MM.1S (cell line): ENCODE data around the gene RBM17.
"Not testable (repeated sequence)": the region's sequence is repeated elsewhere in the genome, so short reads cannot be mapped to it uniquely, and the experiment has no call there.

ENCODE experiments used
- DNase-seq: peaks from one replicate; pipeline ENCODE4 v3.0.0-alpha.2; 2015
- H2AFZ ChIP-seq: fragments of 300-600 bp; sonication (generic); 2 replicates; pipeline ENCODE4 v1.6.0; 2016; ENCODE audit warnings: antibody characterized with exemption, low read length
- H3F3A ChIP-seq: fragments of 300-600 bp; sonication (generic); 2 replicates; pipeline ENCODE4 v1.6.1; 2016; ENCODE audit warnings: mild to moderate bottlenecking, antibody characterized with exemption, low read length, moderate library complexity, mixed read lengths; ENCODE audit not compliant: insufficient read depth
- H3K27ac ChIP-seq: fragments of 300-600 bp; sonication (generic); 2 replicates; pipeline ENCODE4 v1.5.1; 2016; ENCODE audit warnings: mild to moderate bottlenecking, low read length
- H3K27me3 ChIP-seq: fragments of 300-600 bp; sonication (generic); replicated peaks from 2 replicates; pipeline ENCODE4 v1.6.0; 2016; ENCODE audit warnings: low read length; ENCODE audit not compliant: insufficient read depth
- H3K36me3 ChIP-seq: fragments of 300-600 bp; sonication (generic); replicated peaks from 2 replicates; pipeline ENCODE4 v1.6.1; 2016; ENCODE audit warnings: mild to moderate bottlenecking, low read length, mixed read lengths; ENCODE audit not compliant: insufficient read depth
- H3K4me1 ChIP-seq: fragments of 300-600 bp; sonication (generic); 2 replicates; pipeline ENCODE4 v1.6.1; 2016; ENCODE audit warnings: low read length, mixed read lengths
- H3K4me2 ChIP-seq: fragments of 300-600 bp; sonication (generic); 2 replicates; pipeline ENCODE4 v1.6.0; 2016; ENCODE audit warnings: low read depth, low read length
- H3K4me3 ChIP-seq: fragments of 300-600 bp; sonication (generic); 2 replicates; pipeline ENCODE4 v1.5.1; 2016; ENCODE audit warnings: low read length, mixed read lengths
- H3K79me2 ChIP-seq: fragments of 300-600 bp; sonication (generic); 2 replicates; pipeline ENCODE4 v1.6.1; 2016; ENCODE audit warnings: mixed run types, low read length, mixed read lengths
- H3K9ac ChIP-seq: fragments of 300-600 bp; sonication (generic); 2 replicates; pipeline ENCODE4 v1.6.1; 2016; ENCODE audit warnings: low read length, mixed read lengths
- H3K9me2 ChIP-seq: fragments of 300-600 bp; sonication (generic); replicated peaks from 2 replicates; pipeline ENCODE4 v1.6.1; 2016; ENCODE audit warnings: mild to moderate bottlenecking, low read length, mixed read lengths; ENCODE audit not compliant: insufficient read depth
- H3K9me3 ChIP-seq: fragments of 300-600 bp; sonication (generic); replicated peaks from 2 replicates; pipeline ENCODE4 v1.6.1; 2016; ENCODE audit warnings: mild to moderate bottlenecking, low read length, mixed read lengths; ENCODE audit not compliant: insufficient read depth
- H4K20me1 ChIP-seq: fragments of 300-600 bp; sonication (generic); 2 replicates; pipeline ENCODE4 v1.6.1; 2016; ENCODE audit warnings: mild to moderate bottlenecking, low read length, moderate library complexity, mixed read lengths; ENCODE audit not compliant: insufficient read depth
- EZH2 ChIP-seq: fragments of 300-600 bp; sonication (generic); optimal IDR thresholded peaks from 2 replicates; pipeline ENCODE3; 2017; ENCODE audit warnings: low read depth, mild to moderate bottlenecking, antibody characterized with exemption, low read length, mixed read lengths
- EZH2phosphoT487 ChIP-seq: fragments of 300-600 bp; sonication (generic); IDR thresholded peaks from 2 replicates; pipeline ENCODE4 v1.6.1; 2018; ENCODE audit warnings: antibody characterized with exemption, low read length
- TF ChIP-seq, protein P1 (sequence below): fragments of 300-600 bp; sonication (generic); IDR thresholded peaks from 2 replicates; pipeline ENCODE4 v1.5.1; 2016; ENCODE audit warnings: antibody characterized with exemption, low read length, mixed read lengths

RBM17 gene

DNA sequence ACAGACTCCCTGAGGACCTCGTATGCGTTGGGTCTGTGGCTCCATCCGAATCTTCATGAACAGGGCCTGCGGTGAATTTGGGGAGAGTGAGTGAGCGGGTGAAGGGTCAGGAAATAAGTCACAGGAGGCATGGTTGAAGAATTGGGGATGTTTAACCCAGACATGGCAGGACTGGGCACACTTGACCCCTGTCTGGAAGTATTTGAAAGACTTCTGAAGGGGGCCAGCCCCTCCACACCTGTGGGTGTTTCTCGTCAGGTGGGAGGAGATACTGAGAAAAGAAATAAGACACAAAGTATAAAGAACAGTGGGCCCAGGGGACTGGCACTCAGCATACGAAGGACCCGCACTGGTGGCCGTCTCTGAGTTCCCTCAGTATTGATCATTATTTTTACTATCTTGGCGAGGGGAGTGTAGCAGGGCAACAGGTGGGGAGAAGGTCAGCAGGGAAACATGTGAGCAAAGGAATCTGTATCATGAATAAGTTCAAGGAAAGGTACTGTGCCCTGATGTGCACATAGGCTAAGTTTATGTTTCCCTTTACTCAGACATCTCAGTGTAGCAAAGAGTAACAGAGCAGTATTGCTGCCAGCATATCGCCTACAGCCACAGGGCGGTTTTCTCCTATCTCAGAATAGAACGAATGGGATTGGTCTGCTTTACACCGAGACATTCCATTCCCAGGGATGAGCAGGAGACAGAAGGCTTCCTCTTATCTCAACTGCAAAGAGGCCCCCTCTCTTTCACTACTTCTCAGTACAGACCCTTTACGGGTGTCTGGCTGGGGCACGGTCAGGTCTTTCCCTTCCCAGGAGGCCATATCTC, 75.6 kb downstream of the RBM17 start:
- H3F3A ChIP-seq = peaks cover 8% of the 10 kb centered on the region
- peaks cover 5% of the 10 kb centered on the region for H3K36me3 ChIP-seq
- H3K9me2 ChIP-seq = no peaks in the 10 kb centered on the region
- DNase-seq = no peak
- TF ChIP-seq EZH2phosphoT487 (no peak), EZH2 (no peak)
- TF ChIP-seq, protein P1, sequence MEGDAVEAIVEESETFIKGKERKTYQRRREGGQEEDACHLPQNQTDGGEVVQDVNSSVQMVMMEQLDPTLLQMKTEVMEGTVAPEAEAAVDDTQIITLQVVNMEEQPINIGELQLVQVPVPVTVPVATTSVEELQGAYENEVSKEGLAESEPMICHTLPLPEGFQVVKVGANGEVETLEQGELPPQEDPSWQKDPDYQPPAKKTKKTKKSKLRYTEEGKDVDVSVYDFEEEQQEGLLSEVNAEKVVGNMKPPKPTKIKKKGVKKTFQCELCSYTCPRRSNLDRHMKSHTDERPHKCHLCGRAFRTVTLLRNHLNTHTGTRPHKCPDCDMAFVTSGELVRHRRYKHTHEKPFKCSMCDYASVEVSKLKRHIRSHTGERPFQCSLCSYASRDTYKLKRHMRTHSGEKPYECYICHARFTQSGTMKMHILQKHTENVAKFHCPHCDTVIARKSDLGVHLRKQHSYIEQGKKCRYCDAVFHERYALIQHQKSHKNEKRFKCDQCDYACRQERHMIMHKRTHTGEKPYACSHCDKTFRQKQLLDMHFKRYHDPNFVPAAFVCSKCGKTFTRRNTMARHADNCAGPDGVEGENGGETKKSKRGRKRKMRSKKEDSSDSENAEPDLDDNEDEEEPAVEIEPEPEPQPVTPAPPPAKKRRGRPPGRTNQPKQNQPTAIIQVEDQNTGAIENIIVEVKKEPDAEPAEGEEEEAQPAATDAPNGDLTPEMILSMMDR = no peak
- H3K4me1 ChIP-seq = peaks cover 10% of the 10 kb centered on the region; the same call in 1 of the 2 replicates
- H3K27me3 ChIP-seq = no peaks in the 10 kb centered on the region
- peak overlapping the region; percentile 90 for H3K27ac ChIP-seq
- H3K9me3 ChIP-seq = no peaks in the 10 kb centered on the region
- peak overlapping the region; percentile 100 for H3K9ac ChIP-seq
- no peaks in the 10 kb centered on the region for H4K20me1 ChIP-seq
- peak overlapping the region; percentile 98 for H3K4me2 ChIP-seq
- peak overlapping the region; percentile 100 for H3K4me3 ChIP-seq
- H2AFZ ChIP-seq = peak overlapping the region; percentile 94
- peaks cover 58% of the 10 kb centered on the region for H3K79me2 ChIP-seq

DNA sequence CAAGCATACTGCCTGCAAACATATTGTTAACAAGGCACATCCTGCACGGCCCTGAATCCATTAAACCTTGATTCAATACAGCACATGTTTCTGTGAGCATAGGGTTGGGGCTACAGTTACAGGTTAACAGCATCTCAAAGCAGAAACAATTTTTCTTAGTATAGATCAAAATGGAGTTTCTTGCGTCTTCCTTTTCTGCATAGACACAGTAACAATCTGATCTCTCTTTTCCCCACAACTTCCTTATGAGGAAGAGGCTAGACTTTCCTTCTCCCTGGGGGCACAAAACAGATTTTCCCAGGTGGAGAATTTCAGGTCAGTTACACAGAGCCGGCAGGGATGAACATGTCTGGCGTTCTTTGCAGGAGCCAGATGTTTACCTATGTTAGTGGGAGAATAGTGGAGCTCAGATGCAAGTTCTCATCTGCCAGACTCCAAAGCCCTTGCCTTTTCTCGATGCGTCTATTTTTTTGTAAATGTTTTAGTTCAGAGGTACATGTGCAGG, 76.4 kb downstream of the RBM17 start:
- Histone ChIP-seq H3K79me2 (peaks cover 66% of the 10 kb centered on the region), H3K4me3 (no peak overlapping the region), H4K20me1 (no peaks in the 10 kb centered on the region), H3K27me3 (no peaks in the 10 kb centered on the region), H3K36me3 (peaks cover 5% of the 10 kb centered on the region), H3F3A (peaks cover 8% of the 10 kb centered on the region), H3K9ac (no peak overlapping the region), H3K4me1 (peaks cover 10% of the 10 kb centered on the region; the same call in 1 of the 2 replicates), H3K27ac (no peak overlapping the region), H3K9me2 (no peaks in the 10 kb centered on the region), H3K4me2 (no peak overlapping the region), H2AFZ (no peak overlapping the region), H3K9me3 (no peaks in the 10 kb centered on the region)
- DNase-seq = no peak
- TF ChIP-seq EZH2 = no peak
- TF ChIP-seq, protein P1 = no peak
- TF ChIP-seq EZH2phosphoT487 = no peak

DNA sequence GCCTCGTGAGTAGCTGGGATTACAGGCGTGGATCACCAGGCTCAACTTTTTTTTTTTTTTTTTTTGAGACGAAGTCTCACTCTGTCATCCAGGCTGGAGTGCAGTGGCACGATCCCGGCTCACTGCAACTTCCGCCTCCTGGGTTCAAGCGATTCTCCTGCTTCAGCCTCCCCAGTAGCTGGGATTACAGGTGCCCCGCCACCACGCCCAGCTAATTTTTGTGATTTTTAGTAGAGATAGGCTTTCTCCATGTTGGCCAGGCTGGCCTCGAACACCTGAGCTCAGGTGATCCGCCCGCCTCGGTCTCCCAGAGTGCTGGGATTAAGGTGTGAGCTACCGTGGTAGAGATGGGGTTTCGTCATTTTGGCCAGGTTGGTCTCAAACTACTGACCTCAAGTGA, 77.1 kb downstream of the RBM17 start:
- not testable (repeated sequence) for H3K4me3 ChIP-seq

More for the DNA sequence above, 77.1 kb downstream of the RBM17 start:
- not testable (repeated sequence) for H3K9me3 ChIP-seq, H3K9me2 ChIP-seq, H3K4me2 ChIP-seq, H3K27ac ChIP-seq, H3K4me1 ChIP-seq, H4K20me1 ChIP-seq, DNase-seq, H3K36me3 ChIP-seq, H3F3A ChIP-seq, H3K9ac ChIP-seq, H3K27me3 ChIP-seq, H2AFZ ChIP-seq
- peaks cover 70% of the 10 kb centered on the region for H3K79me2 ChIP-seq
